ENCODE data around the gene CIBAR2. TPM values are rescaled to one million over a fixed set of nuclear protein-coding genes. Genes with fewer than 3 reads are reported as not detected.
A peak's percentile ranks its signal among the peaks of the same experiment; 100 is the strongest.

The CIBAR2 gene
- total and polyA plus RNA-seq, 9 of the 15 experiments (the other 6 are each of a cell fraction or from before 2014, with no cell fraction given), result not detected

DNA sequence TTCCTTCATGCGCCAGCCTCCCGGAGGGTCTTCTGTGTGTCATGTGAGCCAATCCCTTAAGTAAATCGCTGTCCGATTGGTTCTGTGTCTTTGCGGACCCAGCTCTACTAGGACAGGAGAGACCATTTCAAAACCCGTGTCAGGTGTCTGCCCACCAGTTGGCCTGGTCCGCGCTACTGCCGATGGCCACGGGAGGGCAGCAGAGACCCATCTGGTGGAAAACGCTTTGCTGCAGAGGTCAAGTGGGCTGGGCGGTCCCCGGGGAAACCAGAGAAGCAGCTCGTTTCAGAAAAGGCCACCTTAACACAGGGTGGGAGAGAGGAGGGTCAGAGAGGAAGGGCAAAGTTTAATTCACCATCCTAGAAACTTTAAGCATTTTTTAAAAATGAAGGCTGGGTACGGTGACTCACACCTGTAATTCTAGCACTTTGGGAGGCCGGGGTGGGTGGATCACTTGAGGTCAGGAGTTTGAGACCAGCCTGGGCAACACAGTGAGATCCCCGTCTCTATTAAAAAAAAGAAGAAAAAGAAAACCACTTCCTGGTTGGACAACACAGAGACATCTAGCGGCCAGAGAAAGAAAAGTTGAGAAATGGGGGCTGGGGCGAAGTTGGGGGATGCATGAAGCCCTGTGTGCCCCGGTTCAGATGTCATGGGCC is 2.8 kb upstream of the CIBAR2 start (continued):
- TF ChIP-seq NRF1 (conservative IDR thresholded peaks at IDR 0.05 in 1 of 2, IDR thresholded peaks at IDR 0.05 in 1 of 2) (0 out of 4 replicates have a peak, but pooled peaks of 1 of the 2 experiments have one; percentile 19), PTBP1 (IDR thresholded peaks at IDR 0.05; ENCODE audit: low read depth, low read length) (0 out of 2 replicates have a peak, but pooled peaks have one; percentile 25), SP2 (IDR thresholded peaks at IDR 0.05; ENCODE audit: extremely low read depth, low read depth, low read length, poor library complexity, severe bottlenecking) (no peak), SREBF1 (IDR thresholded peaks at IDR 0.05; ENCODE audit: borderline replicate concordance, low read depth, low read length) (no peak), CTBP1 (IDR thresholded peaks at IDR 0.05; ENCODE audit: borderline replicate concordance) (peak; percentile 68), DPF2 (IDR thresholded peaks at IDR 0.05) (peak; percentile 85), TOE1 (IDR thresholded peaks at IDR 0.05; ENCODE audit: borderline replicate concordance) (peak; percentile 68; the same call in 1 of the 2 replicates), TOE1 (CRISPR knock-in tag; IDR thresholded peaks at IDR 0.05; ENCODE audit: borderline replicate concordance, low read depth) (no peak), TAF1 (IDR thresholded peaks at IDR 0.05; ENCODE audit: control insufficient read depth, extremely low read depth, insufficient read depth, low read length, severe bottlenecking) (no peak), ZKSCAN1 (IDR thresholded peaks at IDR 0.05; ENCODE audit: low read depth, low read length) (0 out of 2 replicates have a peak, but pooled peaks have one; percentile 7), SMAD2 (IDR thresholded peaks at IDR 0.05; ENCODE audit: low read depth, low read length) (no peak), KLF10 (CRISPR knock-in tag; IDR thresholded peaks at IDR 0.05) (no peak), COPS2 (conservative IDR thresholded peaks at IDR 0.05) (no peak), ZC3H11A (IDR thresholded peaks at IDR 0.05; ENCODE audit: low read depth, low read length) (no peak), FOXJ3 (CRISPR knock-in tag; IDR thresholded peaks at IDR 0.05) (no peak), ZNF584 (CRISPR knock-in tag; IDR thresholded peaks at IDR 0.05; ENCODE audit: low read depth) (no peak), TEAD1 (CRISPR knock-in tag; IDR thresholded peaks at IDR 0.05) (0 out of 4 replicates have a peak, but pooled peaks of 1 of the 2 experiments have one; percentile 70)
- TF ChIP-seq, protein P1, sequence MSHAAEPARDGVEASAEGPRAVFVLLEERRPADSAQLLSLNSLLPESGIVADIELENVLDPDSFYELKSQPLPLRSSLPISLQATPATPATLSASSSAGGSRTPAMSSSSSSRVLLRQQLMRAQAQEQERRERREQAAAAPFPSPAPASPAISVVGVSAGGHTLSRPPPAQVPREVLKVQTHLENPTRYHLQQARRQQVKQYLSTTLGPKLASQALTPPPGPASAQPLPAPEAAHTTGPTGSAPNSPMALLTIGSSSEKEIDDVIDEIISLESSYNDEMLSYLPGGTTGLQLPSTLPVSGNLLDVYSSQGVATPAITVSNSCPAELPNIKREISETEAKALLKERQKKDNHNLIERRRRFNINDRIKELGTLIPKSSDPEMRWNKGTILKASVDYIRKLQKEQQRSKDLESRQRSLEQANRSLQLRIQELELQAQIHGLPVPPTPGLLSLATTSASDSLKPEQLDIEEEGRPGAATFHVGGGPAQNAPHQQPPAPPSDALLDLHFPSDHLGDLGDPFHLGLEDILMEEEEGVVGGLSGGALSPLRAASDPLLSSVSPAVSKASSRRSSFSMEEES (CRISPR knock-in tag; IDR thresholded peaks at IDR 0.05), result no peak
- TF ChIP-seq, protein P2, sequence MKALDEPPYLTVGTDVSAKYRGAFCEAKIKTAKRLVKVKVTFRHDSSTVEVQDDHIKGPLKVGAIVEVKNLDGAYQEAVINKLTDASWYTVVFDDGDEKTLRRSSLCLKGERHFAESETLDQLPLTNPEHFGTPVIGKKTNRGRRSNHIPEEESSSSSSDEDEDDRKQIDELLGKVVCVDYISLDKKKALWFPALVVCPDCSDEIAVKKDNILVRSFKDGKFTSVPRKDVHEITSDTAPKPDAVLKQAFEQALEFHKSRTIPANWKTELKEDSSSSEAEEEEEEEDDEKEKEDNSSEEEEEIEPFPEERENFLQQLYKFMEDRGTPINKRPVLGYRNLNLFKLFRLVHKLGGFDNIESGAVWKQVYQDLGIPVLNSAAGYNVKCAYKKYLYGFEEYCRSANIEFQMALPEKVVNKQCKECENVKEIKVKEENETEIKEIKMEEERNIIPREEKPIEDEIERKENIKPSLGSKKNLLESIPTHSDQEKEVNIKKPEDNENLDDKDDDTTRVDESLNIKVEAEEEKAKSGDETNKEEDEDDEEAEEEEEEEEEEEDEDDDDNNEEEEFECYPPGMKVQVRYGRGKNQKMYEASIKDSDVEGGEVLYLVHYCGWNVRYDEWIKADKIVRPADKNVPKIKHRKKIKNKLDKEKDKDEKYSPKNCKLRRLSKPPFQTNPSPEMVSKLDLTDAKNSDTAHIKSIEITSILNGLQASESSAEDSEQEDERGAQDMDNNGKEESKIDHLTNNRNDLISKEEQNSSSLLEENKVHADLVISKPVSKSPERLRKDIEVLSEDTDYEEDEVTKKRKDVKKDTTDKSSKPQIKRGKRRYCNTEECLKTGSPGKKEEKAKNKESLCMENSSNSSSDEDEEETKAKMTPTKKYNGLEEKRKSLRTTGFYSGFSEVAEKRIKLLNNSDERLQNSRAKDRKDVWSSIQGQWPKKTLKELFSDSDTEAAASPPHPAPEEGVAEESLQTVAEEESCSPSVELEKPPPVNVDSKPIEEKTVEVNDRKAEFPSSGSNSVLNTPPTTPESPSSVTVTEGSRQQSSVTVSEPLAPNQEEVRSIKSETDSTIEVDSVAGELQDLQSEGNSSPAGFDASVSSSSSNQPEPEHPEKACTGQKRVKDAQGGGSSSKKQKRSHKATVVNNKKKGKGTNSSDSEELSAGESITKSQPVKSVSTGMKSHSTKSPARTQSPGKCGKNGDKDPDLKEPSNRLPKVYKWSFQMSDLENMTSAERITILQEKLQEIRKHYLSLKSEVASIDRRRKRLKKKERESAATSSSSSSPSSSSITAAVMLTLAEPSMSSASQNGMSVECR (CRISPR knock-in tag; IDR thresholded peaks at IDR 0.05), result peak; percentile 53; the same call in 1 of the 2 replicates
- TF ChIP-seq, protein P3, sequence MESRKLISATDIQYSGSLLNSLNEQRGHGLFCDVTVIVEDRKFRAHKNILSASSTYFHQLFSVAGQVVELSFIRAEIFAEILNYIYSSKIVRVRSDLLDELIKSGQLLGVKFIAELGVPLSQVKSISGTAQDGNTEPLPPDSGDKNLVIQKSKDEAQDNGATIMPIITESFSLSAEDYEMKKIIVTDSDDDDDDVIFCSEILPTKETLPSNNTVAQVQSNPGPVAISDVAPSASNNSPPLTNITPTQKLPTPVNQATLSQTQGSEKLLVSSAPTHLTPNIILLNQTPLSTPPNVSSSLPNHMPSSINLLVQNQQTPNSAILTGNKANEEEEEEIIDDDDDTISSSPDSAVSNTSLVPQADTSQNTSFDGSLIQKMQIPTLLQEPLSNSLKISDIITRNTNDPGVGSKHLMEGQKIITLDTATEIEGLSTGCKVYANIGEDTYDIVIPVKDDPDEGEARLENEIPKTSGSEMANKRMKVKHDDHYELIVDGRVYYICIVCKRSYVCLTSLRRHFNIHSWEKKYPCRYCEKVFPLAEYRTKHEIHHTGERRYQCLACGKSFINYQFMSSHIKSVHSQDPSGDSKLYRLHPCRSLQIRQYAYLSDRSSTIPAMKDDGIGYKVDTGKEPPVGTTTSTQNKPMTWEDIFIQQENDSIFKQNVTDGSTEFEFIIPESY (CRISPR knock-in tag; IDR thresholded peaks at IDR 0.05), result peak; percentile 71

Measured in K562 (cell line).